ENCODE measurements around the gene STAT4. TPM values are rescaled to one million over a fixed set of nuclear protein-coding genes. Genes with fewer than 3 reads are reported as not detected.

STAT4 gene
- polyA plus RNA-seq, 12 donors: 0.71 to 9.0 (median 1.7) TPM; not detected in 2

- DNase-seq: no peak
These were observed 26.1 kb upstream of the STAT4 start for GRCh38 chr2:191176801-191177438.

- DNase-seq: no peak
These were observed 25.5 kb upstream of the STAT4 start for GRCh38 chr2:191176305-191176704.

- DNase-seq: peak; percentile 45
These were observed 23.6 kb upstream of the STAT4 start for GRCh38 chr2:191174442-191174841.

GRCh38 chr2:191173206-191173605, 22.4 kb upstream of the STAT4 start:
- DNase-seq: no peak

DNA sequence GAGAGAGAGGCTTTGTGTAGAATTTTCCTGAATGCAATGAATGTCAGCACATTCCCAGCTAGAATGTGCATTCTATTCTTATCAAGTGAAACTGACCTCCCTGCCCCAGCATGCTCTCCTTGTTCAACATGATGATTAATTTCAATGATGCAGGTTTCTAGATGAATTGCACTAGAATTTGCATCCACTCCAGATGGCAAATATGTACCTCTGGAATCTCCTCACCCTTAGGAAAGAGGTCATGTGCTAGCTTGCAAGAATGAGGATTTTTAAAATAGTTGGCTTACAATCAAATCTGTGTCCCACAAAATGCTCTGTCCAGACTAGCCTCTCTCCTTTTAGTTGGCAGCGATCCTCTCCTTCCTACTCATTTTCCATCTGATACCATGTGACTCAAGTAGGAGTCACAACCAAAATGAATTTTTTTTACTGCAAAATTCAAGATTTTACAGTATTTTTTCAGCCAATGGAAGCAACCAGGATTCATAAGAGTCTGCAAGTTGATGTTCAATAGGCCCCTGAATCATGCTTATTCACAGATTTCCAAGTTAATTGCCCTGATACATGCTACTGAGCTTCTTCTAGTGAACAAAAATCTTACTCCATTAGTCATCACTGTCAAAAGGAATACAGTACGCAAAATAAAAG, 21.0 kb upstream of the STAT4 start:
- peak; percentile 45 for DNase-seq

GRCh38 chr2:191171286-191171685, 20.5 kb upstream of the STAT4 start:
- DNase-seq: peak; percentile 31

- no peak for DNase-seq
These were observed 20.0 kb upstream of the STAT4 start for GRCh38 chr2:191170773-191171172.

GRCh38 chr2:191170301-191170636, 19.5 kb upstream of the STAT4 start:
- no peak for DNase-seq

- DNase-seq: no peak
These were observed 18.9 kb upstream of the STAT4 start for GRCh38 chr2:191169456-191170300.

DNA sequence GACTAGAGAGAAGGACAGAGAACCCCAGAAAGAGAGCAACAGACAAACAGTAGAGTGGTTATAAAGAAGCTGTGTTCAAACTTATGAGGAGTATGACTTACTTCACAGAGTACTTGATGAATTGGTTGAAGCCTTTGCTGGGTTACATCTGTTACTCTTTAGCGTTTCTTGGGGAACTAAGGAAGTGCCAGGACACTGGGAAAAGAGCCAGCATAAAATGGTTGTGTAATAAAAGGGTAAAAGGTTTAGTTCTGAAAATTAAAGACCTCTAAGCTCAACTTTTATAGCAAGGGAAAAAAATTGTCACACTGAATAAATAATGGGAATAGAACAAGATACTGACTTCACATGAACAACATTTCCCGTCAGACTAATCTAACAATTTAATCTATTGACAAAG, 17.0 kb upstream of the STAT4 start:
- DNase-seq: peak; percentile 35

GRCh38 chr2:191166756-191167445, 16.1 kb upstream of the STAT4 start:
- DNase-seq: no peak

DNA sequence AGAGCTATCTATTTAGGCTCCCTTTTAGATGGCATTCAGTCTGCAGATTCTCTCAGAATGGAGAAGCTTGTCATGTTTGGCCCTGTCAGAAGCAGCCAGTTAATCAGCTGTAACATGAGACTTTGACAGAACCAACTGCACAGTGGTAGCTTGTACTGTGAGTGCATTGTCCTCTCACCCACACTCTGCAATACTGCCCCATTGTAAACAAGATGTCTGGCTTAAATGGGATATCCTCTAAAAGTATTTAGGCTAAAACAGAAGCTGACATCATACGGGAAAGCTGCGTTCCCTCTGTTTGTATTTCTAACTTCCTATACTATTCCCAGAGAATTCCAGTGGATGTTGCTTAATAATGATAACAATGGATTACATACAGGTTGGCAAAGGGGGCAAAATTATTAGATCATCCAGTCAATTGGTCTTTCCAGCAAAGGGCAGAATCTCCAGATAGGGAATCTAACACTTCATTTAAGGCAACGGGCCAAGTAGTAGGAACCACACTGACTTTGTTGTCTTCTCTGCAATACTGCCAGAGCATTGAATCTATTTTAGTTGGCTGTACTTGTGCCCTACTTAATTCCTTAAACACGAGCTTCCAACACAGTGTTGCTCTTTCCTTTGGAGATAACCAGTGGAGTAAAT, 15.4 kb upstream of the STAT4 start:
- DNase-seq: peak; percentile 25

DNA sequence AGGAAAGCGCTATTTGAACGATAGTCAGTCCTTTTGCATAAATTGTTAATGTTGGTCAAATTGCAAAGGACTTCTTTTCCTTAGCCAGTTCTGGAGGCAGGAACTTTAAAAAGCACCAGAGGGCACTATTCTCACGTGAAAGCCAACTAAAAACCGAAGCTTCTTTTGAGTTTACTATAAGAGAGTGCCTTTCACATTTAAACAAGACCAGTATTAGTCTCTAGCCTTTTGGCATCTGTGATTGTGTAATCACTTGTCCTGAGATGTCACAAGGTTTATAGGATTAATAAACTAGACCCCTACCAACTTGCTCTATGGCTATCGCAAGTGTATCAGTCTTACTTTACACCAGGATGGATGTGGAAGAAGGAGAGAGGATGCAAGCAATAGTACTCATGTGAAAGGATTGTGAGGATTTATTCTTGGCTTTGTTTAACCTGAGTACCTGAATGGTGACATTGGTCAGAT, 14.4 kb upstream of the STAT4 start:
- DNase-seq: peak; percentile 57

- DNase-seq: no peak
These were observed 8.0 kb upstream of the STAT4 start for GRCh38 chr2:191158747-191159146.

- no peak for DNase-seq
These were observed 7.4 kb upstream of the STAT4 start for GRCh38 chr2:191158193-191158592.

DNA sequence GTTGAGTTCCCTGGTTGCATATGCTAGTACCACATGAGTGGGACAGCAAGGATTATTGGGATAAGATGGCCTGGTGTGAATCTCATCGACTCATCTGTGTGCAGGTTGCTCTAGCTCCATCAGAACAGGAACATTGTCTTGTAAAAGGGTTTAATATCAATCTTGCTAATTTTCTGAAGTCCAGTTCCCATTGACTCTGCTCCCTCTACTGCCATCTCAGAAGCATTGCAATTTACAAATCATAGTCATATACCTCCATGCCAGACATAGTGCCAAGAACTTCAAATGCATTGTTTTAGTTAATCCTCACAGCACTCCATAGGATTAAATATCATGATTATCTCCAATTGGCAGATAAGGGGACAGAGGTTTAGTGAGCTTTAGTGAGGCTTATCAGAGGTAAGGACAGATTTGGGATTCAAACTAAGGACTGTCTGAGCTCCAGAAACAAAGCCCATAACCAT, 4.8 kb upstream of the STAT4 start:
- DNase-seq: no peak

DNA sequence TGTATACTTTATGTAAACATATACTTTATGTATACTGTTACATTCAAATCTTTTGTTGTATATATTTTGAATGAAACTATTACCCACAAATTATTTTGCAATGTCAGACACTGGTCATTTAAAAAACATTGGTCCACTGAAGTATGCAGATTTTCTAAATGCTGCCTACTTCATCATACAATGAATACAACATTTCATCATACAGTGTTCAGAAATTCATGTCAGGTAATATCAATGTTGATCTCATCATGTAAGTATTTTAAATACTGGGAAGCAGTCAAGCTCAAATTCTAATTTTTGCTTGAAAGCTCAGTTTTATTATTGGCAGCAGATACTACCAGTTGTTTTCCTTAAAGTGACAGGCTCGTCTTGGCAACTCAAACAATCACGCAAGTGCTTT, 2.9 kb upstream of the STAT4 start:
- no peak for DNase-seq

DNA sequence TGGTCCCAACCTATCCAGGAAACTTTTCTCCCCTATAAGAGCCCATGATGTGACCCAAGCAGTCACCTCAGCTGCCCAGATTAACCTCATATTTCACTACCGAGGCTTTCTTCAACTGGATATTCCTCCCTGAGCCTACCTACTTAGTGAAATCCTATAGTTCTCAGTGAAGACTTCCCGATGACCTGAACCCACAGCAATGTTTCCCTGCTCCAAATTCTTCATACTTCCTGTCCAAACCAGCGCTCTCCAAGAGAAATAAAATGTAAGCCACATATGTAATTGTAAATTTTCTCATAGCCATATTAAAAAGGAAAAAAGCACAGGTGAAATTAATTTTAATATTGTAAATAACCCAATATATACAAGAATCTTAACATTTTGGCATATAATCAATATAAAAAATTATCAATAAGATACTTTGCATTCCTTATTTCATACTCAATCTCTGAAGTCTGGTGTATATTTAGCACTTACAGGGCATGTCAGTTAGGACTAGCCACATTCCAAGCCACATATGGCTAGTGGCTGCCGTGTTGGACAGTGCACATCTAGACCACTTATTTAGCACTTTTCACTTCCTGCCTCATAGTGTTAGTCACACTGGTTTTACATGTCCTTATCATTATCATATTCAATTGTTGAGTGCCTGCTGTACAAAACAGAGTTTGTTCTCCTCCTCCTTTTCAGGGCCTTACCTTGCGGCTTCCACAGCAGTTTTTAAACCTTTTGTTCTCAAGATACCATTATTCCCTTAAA, 1.9 kb upstream of the STAT4 start:
- no peak for DNase-seq

GRCh38 chr2:191151331-191151730, 537 bp upstream of the STAT4 start:
- DNase-seq: no peak

DNA sequence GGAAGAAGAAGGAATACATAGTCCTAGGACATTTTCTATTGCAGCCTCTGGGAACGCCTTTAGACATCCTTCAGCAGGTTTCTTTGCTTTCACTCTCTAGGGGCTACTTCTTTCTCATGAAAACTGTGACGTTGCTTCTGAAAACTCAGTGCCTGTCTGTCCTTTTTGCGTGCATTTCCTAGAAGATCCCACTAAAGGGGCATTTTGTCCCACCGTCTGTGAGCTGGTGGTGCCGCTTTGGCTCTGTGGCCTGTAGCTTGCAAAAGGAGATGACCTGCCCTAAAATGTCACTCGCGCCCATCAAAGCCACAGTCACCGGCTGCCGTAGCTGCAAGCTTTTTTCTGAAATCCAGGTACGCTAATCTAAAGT, 579 bp downstream of the STAT4 start:
- DNase-seq: no peak

DNA sequence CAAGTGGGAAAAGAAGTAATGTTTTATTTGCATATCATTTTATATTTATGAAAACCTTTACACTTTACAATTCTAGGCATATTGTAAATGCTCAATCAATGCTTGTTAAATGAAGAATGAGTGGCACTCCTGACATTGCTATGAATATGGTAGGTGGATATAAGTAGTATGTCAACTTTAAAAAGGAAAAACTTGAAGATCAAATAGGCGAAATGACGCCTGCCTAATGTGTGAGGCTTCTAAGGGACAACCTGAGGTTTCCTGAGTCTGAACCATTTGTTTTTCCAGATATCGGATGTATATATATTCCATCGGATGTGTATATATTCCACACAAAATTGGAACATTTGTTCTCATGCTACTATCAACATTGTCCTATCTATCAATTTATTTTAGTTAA, 1.4 kb downstream of the STAT4 start:
- DNase-seq: no peak
